Hematopoietic multipotent progenitor cell treated with erythropoietin and hydrocortisone succinate and interleukin-3 and kit ligand, for 4 days (in vitro differentiated cells): ENCODE results near the gene SEMA3B.
A peak's percentile ranks its signal among the peaks of the same experiment; 100 is the strongest.
"Not testable (repeated sequence)": the region's sequence is repeated elsewhere in the genome, so short reads cannot be mapped to it uniquely, and the experiment has no call there.

Experiments
- DNase-seq: peaks from one replicate; pipeline ENCODE4 v3.0.0-alpha.2; 2015

SEMA3B gene

GRCh38 chr3:50238549-50239026 is 30.4 kb upstream of the SEMA3B start:
- peak; percentile 80 for DNase-seq

DNA sequence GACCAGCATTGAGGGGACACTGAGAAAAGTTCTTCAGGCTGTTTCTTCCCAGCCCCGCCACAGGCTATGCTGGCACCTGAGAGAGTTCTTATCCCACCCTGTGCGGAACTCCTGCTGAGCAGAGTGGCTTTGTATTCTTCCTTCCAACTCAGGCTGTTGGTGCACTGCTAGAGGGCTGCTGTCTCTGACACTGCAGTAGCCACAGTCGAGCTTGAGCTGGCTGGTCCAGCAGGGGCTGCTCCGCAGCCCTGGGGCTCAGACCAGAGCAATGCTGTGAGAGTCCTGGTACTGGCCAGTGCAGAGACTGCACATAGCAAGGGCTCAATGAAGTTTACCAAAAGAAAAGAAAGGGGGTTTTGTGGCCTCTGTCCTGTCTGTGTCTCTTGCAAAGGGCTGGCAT is 29.3 kb upstream of the SEMA3B start:
- DNase-seq, result no peak

DNA sequence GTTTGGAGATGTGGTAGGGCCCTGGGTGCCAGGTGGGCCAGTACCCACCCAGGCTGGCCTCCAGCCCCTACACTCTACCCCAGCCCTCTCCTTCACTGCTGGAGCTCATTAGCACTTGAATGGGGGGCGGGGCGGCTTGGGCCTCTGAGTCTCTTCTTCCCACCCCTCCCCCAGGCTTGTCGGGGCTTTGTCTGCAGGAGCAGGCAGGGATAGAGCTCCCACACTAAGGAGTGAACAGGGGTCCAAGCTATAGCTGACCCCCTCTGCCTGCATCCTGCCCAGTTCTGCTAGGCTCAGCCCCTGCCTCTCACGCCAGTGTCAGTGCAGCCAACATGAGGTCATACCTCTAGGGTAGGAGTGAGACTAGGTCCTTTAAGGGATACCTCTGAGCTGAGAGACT is 27.8 kb upstream of the SEMA3B start:
- DNase-seq, result no peak

- DNase-seq, result no peak
Observed at GRCh38 chr3:50241713-50242380, 27.1 kb upstream of the SEMA3B start.

GRCh38 chr3:50242381-50242770 is 26.6 kb upstream of the SEMA3B start:
- no peak for DNase-seq

- peak; percentile 96 for DNase-seq
Observed at GRCh38 chr3:50242851-50243542, 25.9 kb upstream of the SEMA3B start.

- no peak for DNase-seq
Observed at GRCh38 chr3:50243543-50243895, 25.4 kb upstream of the SEMA3B start.

GRCh38 chr3:50244813-50245212 is 24.1 kb upstream of the SEMA3B start:
- not testable (repeated sequence) for DNase-seq

DNA sequence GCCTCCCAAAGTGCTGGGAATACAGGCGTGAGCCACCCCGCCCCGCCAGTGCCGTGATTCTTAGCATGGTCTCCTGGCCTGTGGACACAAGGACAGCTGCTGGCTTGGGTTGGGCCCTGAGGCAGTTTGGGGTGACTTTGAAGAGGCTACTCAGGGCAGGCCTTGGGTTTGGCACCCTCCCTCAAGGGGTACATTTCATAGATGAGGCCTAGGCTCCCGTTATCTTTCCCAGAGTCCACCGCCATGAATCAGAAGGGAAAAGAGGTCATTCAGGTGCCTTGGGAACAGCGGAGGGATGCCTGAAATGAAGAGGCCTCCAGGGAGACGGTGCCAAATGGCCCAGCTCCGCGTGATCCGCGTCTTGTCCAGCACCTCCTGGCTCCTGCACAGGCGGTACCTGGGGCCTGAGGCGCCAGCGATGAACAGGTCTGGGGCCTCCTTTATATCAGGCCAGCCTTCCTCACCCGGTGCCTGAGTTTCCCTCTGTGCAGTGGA is 23.6 kb upstream of the SEMA3B start:
- DNase-seq, result no peak

DNA sequence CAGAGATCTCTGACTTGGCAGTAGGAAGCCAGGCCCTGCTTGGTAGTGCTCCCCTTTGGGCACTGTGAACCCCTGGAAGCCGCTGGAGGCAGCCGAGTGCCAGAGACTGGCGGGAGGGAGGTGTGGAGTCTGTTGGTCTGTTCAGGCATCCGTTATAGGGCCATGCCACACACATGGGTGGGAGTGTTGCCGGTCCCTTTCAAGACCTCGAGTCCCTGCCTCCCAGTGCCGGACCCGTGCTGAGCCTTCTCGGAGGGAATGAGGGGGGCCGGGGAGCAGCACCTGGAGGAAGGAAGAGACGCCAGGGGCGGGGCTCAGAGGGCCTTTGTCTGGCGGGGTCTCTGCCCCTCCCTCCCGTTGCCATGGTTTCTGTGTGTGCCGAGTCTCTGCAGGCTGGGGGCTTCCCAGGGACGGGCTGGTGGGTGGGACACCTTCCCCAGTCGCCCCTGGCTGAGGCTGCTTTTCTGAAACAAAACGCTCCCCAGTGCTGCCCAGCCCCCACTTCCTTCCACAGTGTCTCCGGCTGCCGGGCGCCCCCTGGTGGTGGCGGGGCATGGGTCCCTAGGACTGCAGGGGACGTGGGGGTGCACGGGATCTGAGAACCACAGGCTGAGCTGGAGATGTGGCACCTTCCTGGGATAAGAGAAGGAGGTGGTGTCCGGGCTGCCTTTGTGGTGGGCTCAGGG is 23.0 kb upstream of the SEMA3B start:
- peak; percentile 96 for DNase-seq

- DNase-seq, result peak; percentile 90
Observed at GRCh38 chr3:50246517-50246954, 22.4 kb upstream of the SEMA3B start.

GRCh38 chr3:50248387-50248786 is 20.6 kb upstream of the SEMA3B start:
- DNase-seq, result no peak

DNA sequence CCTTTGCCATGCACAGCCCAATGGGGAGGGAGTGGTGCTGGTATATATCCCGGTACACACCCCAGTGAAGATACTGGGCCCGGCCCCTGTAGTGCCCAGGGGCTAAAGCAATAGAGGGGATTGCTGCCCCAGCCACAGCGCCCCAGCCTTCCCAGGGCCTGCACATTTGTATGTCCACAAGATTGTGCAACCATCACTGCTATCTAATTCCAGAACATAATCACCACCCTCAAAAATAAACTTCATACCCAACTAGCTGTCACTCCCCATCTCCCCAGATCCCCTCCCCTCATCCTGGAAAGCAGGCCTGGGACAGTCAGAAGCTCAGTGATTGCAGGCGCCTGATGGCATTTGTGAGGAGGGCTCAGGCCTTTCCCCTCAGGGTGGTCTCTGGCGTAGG is 19.5 kb upstream of the SEMA3B start:
- DNase-seq, result no peak

DNA sequence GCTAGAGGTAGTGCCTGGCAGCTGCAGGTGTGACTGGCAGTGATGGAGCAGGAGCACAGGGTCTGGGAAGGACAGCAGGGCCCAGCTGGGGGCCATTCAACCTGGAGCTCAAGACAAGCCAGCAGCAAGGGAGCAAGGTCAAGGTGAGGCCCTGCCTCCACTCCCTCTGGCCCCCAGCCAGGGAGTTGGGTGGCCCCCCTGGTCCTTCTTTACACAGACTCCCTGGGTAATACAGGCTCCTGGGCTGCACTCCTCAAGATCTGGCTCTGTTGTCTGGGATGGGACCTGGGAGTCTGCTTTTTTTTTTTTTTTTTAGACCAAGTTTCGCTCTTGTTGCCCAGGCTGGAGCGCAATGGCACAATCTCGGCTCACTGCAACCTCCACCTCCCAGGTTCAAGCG is 18.4 kb upstream of the SEMA3B start:
- DNase-seq, result no peak

DNA sequence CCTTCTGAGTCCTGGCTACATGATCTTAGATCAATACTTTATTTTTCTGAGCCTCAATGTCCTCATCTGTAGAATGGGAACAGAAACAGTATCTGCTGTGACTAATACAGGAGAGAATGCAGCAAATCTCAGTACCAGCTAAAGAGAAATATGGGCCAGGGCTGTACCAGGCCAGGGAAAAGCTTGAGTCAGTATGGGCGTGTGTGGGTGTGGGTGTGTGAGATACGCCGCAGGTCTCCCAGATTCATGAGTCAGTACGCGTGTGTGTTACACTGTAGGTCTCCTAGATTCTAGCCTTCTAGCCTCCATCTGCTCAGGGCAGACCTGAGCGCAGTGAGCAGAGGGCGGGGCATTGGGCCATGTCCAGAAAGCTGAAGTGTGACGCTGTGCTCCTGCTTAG is 17.7 kb upstream of the SEMA3B start:
- DNase-seq, result peak; percentile 44

- peak; percentile 52 for DNase-seq
Observed at GRCh38 chr3:50254577-50255250, 14.2 kb upstream of the SEMA3B start.

- DNase-seq, result no peak
Observed at GRCh38 chr3:50255251-50255615, 13.7 kb upstream of the SEMA3B start.

GRCh38 chr3:50256978-50257890 is 11.7 kb upstream of the SEMA3B start:
- DNase-seq, result peak; percentile 69

DNA sequence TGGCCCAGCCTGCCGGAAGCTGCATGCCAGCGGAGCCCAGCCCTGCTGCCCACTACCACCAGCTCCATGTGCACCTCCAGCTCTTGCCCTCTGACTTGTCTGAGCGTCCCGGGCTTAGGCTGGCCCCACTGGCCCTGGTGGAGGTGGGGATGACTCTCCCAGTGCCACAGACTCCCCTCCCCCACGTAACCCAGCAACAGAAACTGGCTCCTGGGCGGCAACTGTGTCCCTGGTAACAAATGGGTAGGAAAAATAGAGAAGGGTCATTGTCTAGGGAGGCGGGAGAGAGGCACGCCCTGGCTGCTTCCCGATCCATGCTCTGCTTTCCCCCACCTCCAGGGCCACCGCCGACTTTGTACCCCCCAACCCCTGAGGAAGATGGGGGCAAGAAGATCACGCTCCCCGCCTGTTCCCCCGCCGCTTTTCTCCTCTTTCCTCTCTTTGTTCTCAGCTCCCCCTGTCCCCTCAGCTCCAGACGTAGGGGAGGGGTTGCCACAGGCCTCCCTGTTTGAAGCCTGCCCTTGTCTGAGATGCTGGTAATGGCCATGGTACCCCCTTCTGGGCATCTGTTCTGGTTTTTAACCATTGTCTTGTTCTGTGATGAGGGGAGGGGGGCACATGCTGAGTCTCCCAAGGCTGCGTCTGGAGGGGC is 10.8 kb upstream of the SEMA3B start:
- no peak for DNase-seq

- DNase-seq, result no peak
Observed at GRCh38 chr3:50258979-50259378, 10.0 kb upstream of the SEMA3B start.

GRCh38 chr3:50259432-50260026 is 9.4 kb upstream of the SEMA3B start:
- no peak for DNase-seq
